Activated CD4-positive, alpha-beta T cell treated with anti-CD3 and anti-CD28 coated beads, Interleukin-2, amount 50 U/mL, for 16 hours (primary cell): ENCODE data around the gene NUCB2.
A peak's percentile ranks its signal among the peaks of the same experiment; 100 is the strongest.

Source experiments
- DNase-seq: peaks from one replicate; pipeline ENCODE4 v3.0.0-alpha.2; 2020

The NUCB2 gene

GRCh38 chr11:17343907-17344306 is 67.4 kb downstream of the NUCB2 start:
- DNase-seq: peak; percentile 18

- DNase-seq: no peak
Measured at GRCh38 chr11:17347676-17348075, 71.1 kb downstream of the NUCB2 start.

GRCh38 chr11:17350455-17351171 is 74.1 kb downstream of the NUCB2 start:
- no peak for DNase-seq

- no peak for DNase-seq
Measured at GRCh38 chr11:17351172-17351509, 74.6 kb downstream of the NUCB2 start.

- DNase-seq: no peak
Measured at GRCh38 chr11:17351510-17352176, 75.1 kb downstream of the NUCB2 start, which contains the start of gene NCR3LG1. Gene NCR3LG1, plus strand, starts transcription at chr11:17351800. Its CDS starts 170 bp downstream, at chr11:17351970.

- DNase-seq: peak; percentile 26
Measured at GRCh38 chr11:17352950-17353820, 76.6 kb downstream of the NUCB2 start.

GRCh38 chr11:17353821-17354600 is 77.5 kb downstream of the NUCB2 start:
- DNase-seq: no peak

- DNase-seq: peak; percentile 74
Measured at GRCh38 chr11:17354601-17354991, 78.1 kb downstream of the NUCB2 start.

GRCh38 chr11:17366495-17366894 is 90.0 kb downstream of the NUCB2 start:
- no peak for DNase-seq

- no peak for DNase-seq
Measured at GRCh38 chr11:17368551-17368950, 92.0 kb downstream of the NUCB2 start.

GRCh38 chr11:17369094-17369493 is 92.6 kb downstream of the NUCB2 start:
- DNase-seq: no peak

- no peak for DNase-seq
Measured at GRCh38 chr11:17369684-17370243, 93.2 kb downstream of the NUCB2 start.

GRCh38 chr11:17371614-17372013 is 95.1 kb downstream of the NUCB2 start:
- no peak for DNase-seq

- DNase-seq: no peak
Measured at GRCh38 chr11:17375547-17375946, 99.0 kb downstream of the NUCB2 start.

- DNase-seq: no peak
Measured at GRCh38 chr11:17376493-17376892, 100.0 kb downstream of the NUCB2 start.

- no peak for DNase-seq
Measured at GRCh38 chr11:17378655-17379054, 102.1 kb downstream of the NUCB2 start.

GRCh38 chr11:17379383-17380180 is 103.0 kb downstream of the NUCB2 start:
- DNase-seq: no peak

- no peak for DNase-seq
Measured at GRCh38 chr11:17381156-17381555, 104.6 kb downstream of the NUCB2 start.
